Lung microvascular endothelial cell (primary cell): ENCODE results near the gene NEURL1B. TPM values are rescaled to one million over a fixed set of nuclear protein-coding genes. Genes with fewer than 3 reads are reported as not detected.
A peak's percentile ranks its signal among the peaks of the same experiment; 100 is the strongest.
"Not testable (repeated sequence)": the region's sequence is repeated elsewhere in the genome, so short reads cannot be mapped to it uniquely, and the experiment has no call there.

Experiments used
- DNase-seq, 2 donors: peaks; one replicate each; pipeline versions ENCODE4 v3.0.0 to v3.0.0-alpha.2; 2010; ENCODE audit warnings: low read depth in 2 of 2
- total RNA-seq: library from RNA; depleted of rRNA; stranded (reverse); fragments of >200 nt; gene quantifications from 2 replicates; pipeline ENCODE4 v1.2.1, GENCODE V29; 2014

Gene NEURL1B
- total RNA-seq, 1 donor from 2014 or later: 0.40 TPM

DNA sequence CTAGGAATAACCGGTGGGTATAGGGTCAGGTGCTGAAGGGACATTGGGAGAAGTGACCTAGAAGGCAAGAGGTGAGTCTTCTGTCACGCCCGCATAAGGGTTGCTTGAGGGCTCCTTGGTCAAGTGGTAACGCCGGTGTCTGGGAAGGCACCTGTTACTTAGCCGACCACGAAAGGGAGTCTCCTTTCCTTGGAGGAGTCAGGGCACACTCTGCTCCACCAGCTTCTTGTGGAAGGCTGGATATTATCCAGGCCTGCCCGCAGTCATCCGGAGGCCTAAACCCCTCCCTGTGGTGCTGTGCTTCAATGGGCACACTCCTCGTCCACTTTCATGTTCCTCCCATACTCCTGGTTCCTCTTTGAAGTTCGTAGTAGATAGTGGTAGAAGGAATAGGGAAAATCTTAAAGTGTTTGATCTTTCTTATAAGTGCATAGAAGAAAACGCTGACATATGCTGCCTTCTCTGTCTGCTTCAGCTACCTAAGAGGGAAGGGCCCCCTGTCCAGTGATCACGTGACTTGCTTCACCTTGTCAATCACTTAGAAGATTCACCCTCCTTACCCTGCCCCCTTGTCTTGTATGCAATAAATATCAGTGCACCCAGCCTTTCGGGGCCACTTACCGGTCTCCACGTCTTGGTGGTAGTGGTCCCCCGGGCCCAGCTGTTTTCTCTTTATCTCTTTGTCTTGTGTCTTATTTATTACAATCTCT lies 16.6 kb downstream of the NEURL1B start:
- not testable (repeated sequence) for DNase-seq

DNA sequence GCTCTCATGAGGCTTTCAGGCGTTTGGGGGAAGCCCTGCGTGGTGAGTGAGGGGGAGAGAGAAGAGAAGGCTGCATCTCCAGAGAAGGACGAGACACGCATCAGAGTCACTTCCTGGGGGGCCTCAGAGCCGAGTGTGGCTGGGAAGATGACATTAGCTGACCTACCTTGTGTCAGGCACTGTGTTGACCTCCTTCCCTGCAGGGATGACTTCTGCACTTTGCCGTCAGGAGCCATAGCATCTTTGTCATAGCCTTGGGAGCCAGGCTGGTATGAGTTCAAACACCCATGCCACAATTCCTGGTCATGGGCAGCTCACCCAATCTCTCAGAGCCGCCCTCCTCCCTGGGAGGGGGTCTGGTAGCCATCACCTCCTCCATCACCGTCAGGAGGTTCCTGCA lies 17.3 kb downstream of the NEURL1B start:
- DNase-seq: no peak

DNA sequence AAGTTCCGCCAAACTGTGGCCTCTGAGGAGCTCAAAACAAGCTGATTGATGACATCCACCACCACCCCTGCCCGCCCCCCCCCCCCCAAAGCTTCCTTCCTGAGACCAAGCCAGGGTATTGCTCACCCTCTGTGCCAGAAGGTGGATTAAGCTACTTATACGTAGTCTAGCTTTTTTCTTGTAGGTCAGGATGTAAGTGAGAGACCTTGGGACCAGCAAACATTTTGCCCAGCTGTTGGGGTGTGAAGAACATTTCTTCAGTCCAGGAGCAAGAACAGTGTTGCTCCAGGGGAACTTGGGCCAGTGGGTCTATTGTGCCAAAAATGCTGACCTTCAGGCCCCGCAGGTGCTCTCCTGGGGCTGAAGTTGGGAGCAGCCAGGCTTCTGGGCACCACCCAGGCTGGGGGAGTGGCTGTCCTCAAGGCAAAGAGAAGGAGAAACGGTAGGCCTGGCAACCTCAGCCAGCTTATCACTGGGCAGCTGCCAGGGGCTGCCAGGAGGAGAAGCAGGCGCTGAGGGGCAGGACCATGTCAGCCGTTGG lies 18.0 kb downstream of the NEURL1B start:
- DNase-seq: peak in 1 of 2 donors; percentile 72

DNA sequence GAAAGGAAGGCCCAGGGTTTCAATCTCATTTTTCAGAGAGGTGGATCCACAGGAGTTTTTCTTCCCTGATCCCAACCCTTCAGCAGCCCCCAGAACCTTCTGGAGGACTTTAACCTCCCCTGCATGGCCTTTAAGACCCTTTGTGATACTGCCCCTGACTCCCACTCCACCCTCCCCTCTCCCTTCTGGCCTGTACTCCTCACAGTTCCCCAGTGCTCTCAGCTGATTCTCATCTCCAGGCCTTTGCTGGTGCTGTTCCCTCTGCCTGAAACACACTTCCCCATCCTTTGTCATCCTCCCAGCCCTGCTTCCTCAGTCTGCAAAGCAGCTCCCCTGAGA lies 18.5 kb downstream of the NEURL1B start:
- DNase-seq: no peak

DNA sequence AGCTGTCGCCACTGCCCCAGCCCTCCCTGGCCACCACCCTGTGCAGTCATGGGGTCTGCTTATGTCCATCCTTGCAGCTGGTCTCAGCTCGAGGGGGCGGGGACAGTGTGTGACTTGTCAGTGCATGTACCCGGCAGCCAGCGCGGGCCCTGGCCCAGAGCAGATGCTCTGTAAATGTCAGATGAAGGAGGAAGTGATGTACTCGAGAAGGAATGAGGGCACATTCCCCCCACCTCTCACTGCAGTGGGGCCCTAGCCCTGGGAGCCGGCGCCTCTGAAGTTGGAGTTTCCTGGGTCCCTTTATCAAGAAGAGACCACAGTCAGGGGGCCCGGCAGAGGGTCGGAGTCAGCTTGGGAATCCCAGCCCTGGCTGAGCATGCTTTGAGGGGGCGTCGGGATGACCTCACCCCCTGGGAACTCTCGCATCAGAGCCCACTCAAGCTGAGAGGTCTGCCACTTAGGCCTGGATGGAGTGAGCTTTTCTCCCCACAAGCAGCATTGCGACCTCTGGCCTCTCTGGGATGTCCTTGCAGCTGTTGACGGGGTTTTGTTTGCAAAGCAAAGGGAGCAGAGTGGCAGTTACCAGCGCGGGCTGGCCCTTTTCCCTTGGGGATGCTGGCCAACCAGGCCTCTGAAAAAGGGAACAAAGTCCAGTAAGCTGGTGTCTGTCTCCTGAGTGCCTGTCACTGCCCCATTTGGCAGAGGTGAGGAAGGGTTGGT lies 19.0 kb downstream of the NEURL1B start:
- peak in 1 of 2 donors; percentile 79 for DNase-seq

DNA sequence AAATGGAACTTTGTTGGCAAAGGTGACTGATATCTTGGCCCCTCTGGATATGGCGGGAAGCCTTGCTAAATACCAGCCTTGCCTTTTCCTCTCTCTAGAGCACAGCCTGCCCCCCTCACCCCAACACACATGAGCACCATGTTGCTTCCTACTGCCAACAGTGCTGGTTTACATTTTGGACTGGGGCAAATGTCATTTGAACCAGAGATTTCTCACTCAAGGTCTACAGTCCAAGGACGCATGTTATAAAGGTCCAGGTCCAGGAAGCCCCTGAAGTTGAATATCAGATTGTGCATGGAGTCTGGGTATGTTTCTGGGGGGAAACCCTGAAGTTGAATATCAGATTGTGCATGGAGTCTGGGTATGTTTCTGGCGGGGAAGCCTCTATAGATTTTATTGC lies 19.9 kb downstream of the NEURL1B start:
- no peak for DNase-seq

DNA sequence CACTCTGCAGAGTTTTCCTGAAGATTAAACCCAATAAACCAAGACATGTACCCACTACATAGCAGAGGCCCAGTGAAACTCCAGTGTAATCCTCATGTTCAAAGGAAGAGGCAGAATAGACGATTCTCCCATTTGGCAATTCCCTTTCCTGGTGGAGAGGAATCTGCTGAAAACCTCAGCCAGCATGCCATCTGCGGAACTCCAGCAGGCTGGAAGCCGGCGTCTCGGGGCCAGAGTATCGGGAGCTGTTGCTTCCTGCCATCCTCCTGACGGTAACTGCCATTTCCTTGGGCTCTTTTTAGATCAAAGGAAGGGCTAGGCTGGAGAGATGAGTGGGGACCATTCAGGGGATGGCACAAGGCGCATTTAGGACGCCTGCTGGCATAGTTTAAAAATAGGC lies 20.5 kb downstream of the NEURL1B start:
- no peak for DNase-seq

DNA sequence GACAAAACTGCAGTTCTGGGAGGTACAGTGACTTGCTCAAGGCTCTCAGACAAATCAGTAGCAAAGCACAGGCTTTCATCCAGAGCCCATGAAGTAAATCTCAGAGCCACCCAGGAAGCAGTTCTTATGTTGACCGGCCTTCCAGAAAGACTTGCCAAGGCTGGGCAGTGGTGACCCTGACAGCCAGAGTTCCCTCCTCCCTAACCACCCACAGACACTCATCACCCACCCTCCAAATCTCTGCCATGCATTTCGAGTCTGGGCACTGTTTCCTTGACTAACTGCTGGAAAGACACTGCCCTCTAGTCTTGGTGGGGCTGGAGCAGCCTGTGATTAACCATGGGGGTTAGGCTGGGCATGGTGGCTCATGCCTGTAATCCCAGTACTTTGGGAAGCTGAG lies 21.5 kb downstream of the NEURL1B start:
- DNase-seq: no peak

DNA sequence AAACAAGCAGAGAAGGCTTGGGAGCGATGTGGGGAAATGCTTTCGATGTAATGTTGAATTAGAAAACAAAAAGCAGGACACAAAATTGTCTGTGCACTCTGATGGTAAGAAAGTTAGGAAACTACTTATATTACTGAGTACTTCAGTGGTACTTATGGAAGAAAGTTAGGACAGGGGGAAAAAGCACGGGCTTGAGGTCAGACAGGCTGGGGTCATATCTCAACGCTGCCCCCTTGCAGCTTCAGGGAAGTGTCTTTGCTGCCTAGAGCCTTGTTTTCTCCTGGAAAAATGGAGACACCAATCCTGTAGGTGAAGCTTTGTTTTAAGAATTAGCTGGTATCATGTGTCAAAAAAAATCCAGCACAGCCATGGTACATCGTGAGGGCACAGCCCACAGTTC lies 23.0 kb downstream of the NEURL1B start:
- DNase-seq: no peak

DNA sequence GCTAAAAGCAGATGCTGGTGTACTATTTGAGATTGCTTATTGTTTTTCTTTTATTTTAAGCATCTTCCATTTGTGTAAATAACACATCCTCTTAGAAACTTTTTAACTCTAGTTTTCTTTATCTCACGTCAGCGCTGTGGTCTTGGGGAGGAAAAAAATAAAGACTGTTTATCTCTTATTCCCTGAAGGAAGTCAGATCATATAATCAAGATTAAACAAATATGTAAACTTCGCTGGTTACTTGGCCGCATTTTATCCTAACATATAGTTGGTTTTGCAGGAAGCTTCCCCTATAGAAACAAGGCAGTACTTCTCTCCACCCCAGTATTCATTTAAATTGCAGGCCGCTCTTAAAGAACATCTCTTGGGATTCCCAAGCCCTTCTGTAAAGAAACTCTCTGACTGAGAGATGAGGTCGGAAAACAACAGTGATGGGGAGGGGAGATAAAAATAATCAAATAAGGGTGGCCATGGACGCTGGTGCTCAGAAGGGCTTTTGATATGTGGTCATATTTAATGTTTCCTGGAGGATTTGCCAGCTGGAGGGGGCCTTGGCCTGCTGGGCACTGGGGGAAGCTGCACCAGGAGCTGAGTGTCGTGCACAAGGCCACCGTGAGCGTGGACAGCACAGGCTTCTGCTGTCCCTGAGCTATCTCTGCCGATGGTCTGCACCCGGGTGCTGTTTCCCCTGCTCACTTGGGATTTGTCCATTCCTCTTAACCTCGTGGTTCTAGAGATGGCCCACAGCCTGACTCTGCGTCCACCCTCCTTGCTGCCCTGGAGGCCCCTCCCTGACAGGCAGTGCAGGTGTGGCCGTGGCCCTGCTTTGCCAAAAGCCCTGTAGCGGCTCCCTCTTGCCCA lies 23.8 kb downstream of the NEURL1B start:
- DNase-seq: no peak

DNA sequence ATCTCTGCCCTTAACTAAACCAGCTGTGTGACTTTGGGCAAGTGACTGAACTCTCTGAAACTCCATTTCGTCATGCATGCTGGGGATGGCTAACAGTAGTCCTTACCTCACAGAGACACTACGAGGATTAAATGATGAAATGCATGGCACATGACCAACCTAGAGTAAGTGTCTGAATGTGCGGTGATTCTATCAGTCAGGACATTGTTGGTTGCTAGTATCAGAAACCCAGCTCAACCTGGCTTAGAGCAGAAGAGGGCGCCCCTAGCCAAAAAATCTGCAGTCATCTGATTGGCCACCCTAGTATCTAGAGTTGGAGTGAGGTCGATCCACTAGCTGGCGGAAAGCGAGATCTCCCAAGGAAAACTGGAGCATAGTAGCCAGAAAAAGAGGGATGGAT lies 25.2 kb downstream of the NEURL1B start:
- no peak for DNase-seq

DNA sequence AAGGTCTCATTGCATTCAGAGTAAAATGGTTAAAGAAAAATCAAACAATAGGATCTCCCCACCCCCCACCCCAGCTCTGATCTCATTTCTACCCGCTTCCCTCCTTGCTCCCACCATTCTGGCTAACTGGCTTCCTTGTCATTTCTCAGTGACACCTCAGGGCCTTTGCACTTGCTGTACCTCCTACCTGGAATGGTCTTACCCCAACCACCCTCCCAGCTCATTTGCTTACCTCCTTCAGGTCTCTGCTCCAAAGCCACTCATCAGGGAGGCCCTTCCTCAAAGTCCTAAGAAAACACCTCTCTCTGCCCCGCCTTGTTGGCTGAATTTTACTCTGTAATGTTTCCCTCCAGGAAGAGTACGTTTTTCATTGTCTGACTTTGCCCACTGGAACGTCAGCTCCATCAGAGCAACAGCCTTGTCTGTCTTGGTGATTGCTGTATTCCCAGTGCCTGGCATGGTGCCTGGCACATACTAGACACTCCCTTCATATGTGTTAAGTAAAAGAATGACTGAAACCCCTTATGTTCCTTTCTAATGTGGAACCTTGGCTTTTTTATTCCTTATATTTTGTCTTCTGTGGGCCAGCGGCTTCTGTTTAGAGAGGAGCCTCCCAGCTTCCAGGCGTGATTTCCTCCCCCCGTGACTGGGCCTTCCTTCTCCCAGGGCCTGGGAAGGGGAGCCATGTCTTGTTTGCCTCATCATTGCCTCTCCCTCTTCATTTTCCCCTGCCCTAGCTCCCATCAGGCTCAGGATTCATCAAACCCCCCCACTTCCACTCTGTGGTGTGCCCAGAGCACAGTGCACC lies 26.9 kb downstream of the NEURL1B start:
- DNase-seq: no peak

DNA sequence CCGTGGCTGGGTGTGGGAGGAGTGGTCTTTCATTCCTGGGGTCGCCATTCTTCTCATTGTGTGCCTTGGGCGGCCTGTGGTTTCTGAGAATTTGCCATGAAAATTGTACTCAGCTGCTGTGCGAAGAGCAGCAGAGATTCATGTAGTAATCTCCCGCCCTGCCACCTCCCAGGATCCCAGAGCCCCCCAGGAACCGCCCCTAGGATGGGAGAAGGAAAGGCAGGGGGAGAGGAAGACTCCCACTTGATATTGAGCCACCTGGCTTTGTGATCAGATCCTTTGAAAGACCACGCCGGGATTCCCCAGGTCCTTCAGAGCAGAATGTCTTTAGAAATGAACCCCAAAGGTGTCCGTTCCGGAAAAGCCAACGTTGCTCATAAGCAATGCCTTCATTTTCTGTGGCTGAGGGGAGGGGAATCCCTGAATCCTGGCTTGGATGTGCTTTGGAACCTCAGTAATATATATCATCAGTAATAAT lies 27.6 kb downstream of the NEURL1B start:
- no peak for DNase-seq

DNA sequence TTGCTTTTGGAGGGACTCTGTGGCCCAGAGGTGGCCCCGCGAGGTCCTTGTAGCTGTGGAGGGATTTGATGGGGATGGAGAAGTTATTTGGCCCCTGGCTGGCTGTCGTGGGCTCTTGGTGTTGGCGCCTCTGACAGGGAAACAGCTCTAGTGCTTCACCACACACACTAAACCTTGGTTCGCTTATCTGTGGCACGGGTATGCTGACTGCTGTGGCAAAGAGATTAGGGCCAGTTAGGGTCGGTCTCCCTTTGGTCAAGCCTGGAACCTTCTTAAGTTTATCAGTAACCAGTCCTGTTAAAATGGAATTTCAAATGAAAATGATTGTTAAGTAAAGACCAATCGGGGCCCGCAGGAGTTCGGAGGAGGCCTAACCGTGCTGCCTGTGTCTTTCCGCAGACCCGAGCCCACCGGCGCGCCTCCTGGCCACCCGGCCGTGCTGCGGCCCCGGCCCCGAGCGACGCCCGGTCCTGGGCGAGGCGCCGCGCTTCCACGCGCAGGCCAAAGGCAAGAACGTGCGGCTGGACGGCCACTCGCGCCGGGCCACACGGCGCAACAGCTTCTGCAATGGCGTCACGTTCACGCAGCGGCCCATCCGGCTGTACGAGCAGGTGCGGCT lies 28.4 kb downstream of the NEURL1B start:
- DNase-seq: no peak

DNA sequence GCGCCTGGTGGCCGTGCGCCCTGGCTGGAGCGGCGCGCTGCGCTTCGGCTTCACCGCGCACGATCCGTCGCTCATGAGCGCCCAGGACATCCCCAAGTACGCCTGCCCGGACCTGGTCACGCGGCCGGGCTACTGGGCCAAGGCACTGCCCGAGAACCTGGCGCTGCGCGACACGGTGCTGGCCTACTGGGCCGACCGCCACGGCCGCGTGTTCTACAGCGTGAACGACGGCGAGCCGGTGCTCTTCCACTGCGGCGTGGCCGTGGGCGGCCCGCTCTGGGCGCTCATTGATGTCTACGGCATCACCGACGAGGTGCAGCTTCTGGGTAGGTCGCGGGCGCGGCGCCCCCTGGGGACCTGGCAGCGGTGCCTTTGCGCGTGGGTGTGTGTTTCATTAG lies 28.9 kb downstream of the NEURL1B start:
- DNase-seq: no peak

DNA sequence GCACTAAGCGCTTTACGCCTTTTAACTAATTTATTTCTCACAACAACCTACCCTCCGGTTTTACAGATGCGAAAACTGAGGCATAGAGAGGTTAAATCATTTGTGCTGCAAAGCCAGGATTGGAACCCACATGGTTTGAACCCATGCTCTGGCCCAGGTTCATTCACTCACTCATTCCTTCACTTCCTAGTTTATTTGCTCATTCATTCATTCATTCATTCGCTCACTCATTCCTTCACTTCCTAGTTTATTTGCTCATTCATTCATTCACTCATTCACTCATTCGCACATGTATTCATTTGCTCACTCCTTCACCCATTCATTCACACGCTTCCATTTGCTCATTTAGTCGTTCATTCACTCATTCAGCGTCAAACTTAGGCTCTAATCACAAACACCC lies 29.4 kb downstream of the NEURL1B start:
- DNase-seq: no peak

DNA sequence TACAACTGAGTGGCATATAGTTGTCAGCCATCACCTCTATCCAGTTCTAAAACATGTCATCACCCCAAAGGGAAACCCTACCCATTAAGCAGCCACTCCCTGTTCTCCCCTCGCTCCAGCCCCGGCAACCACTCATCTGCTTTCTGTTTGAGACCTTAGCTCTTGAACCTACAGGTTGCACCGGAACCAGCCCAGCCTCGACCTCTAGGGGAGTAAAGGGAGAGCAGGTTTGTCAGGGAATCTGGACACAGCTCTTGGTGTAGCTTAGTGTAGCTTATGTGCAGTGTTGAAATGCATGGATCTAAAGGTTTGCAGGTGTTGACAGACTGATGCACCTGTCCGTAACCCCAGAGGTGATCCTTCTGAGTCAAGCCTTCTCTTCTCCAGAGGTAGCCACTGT lies 30.0 kb downstream of the NEURL1B start:
- DNase-seq: no peak

DNA sequence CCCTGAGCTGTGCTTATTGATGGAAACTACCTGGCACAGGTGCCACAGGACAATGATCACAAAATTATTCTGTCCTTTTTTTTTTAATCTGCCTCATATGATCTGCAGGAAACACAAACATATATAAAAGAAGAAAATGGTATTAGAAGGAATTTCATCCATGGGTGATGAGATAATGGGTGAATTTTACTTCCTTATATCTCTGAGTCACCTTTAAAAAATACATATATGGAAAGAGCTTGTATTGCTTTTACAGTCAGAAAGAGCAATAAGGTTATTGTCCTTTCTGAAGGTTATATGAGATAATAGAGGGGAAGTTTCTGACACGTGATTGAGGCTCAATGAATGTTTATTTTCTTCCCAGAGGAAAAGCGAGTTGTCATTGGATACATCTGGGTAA lies 31.6 kb downstream of the NEURL1B start:
- DNase-seq: peak in 1 of 2 donors; percentile 39

DNA sequence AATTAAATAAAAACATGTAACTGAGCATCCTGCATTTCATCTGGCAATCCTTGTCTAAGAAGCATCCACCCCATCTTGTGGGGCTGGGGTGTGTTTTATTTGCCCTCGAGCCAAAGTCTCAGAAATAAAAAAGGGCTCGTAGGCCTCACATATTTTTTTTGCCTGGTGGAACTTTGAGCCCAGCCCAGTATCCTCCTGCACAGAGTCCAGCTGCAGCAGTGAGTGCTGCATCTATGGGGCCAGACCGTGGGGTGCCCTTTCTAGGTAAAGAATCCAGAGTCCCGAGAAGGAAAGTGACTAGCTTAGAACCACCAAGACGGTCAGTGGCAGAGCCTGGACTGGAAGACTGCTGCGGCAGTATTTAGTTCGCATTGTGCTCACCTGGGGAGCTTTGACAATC lies 33.1 kb downstream of the NEURL1B start:
- no peak for DNase-seq

DNA sequence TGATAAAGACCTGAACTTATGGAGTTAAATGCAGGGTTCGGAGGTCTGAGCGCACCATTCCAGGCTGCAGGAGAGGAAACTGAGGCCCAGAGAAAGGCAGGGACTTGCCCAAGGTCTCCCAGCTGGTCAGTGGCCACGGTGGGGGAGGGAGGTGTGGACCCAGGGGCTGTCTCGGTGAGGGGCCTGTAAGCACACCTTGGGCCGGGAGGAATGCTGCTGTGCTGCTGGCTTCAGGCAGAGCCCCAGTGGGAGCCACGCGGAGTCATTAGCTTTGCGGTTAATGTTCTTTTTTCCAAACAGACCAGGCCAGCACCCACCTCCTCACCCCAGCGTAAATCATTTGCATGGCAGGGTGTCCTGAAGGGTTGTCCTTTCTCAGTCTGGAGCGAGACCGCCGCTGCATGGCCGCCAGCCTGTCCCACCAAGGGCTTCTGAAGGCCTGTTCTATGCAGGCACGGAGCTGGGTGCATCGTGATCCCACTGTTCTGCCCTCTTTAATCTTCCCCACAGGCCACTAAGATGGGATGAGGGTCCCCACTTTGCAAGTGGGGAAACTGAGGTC lies 35.9 kb downstream of the NEURL1B start:
- no peak for DNase-seq
